Motor neuron (in vitro differentiated cells): ENCODE data around the gene ARHGAP24. TPM values are rescaled to one million over a fixed set of nuclear protein-coding genes. Genes with fewer than 3 reads are reported as not detected.
A peak's percentile ranks its signal among the peaks of the same experiment; 100 is the strongest.

Source experiments
- ATAC-seq, 8 experiments: fragments of 200-7000 bp; cut with Tn5 transposase; replicated peaks in 6 of 8; 2 replicates each; pipeline ENCODE4 v1.8.0; 2021; ENCODE audit warnings: mild to moderate bottlenecking in 8 of 8, moderate library complexity in 8 of 8
- H3K27ac ChIP-seq, 2 donors: fragments of 250-450 bp; sonication (Bioruptor Pico); 2 replicates each; pipeline ENCODE4 v1.9.0; 2021; ENCODE audit warnings: antibody characterized with exemption in 2 of 2, mild to moderate bottlenecking in 2 of 2, moderate library complexity in 1 of 2
- H3K4me1 ChIP-seq, 2 donors: fragments of 250-450 bp; sonication (Bioruptor Pico); replicated peaks in 1 of 2; 2 replicates each; pipeline ENCODE4 v1.6.1; 2021; ENCODE audit warnings: antibody characterized with exemption in 2 of 2, mild to moderate bottlenecking in 2 of 2, moderate library complexity in 1 of 2
- H3K4me3 ChIP-seq, 5 donors: fragments of 250-450 bp; sonication (Bioruptor Pico); 2 replicates each; pipeline ENCODE4 v1.9.0; 2021; ENCODE audit warnings: antibody characterized with exemption in 5 of 5, mild to moderate bottlenecking in 5 of 5, moderate library complexity in 4 of 5
- WGBS, 10 experiments: fragments of 450-650 bp; shearing (Covaris generic); methylation state at CpG; one replicate each; pipeline ENCODE4 v1.0.0; 2022; 5-methylcytosine and 5-hydroxymethylcytosine counted together
- in situ Hi-C, 9 experiments: fragments of 400-800 bp; cut with MboI; loops; one replicate each; pipeline ENCODE4 v1.15.0; 2021; ENCODE audit warnings: low sequenced_read_pairs in 9 of 9, low pct_unique_long_range_greater_than_20kb in 2 of 9; ENCODE audit not compliant: unreplicated experiment in 9 of 9
- total RNA-seq, 8 experiments: library from RNA; unstranded; fragments of 300-600 nt; gene quantifications; 2 replicates each; pipeline versions ENCODE4 v1.2.3 to v1.2.4, GENCODE V29; 2022

The ARHGAP24 gene
- total RNA-seq, 8 experiments from 2014 or later = 0.67 to 17.6 (median 2.5) TPM

DNA sequence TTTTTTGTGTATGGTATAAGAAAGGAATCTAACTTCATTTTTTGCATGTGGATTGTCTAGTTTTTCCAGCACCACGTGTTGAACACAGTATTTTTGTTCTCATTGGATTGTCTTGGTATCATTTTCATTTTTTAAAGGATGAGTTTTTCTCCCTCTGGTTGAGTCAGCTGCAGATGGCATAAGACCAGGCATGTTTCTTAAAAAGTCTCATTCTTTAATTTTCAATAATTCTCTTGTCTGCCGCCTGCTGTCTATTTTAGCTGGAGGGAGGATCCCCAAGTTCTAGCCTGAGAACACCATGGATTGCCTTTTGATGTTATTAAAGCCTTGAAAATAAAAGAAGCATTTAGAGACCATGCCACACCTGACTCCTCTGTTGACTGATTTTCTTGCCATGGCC lies 263.8 kb downstream of the ARHGAP24 start:
- in situ Hi-C loops = loop anchor here in 5 of 9 experiments (25.0 kb wide), 3 partner anchors 276 to 601 kb away; no protein-coding TSS in a partner anchor
- Histone ChIP-seq H3K4me1 (no peaks in the 10 kb centered on the region), H3K27ac (no peak overlapping the region), H3K4me3 (no peak overlapping the region)
- ATAC-seq = no peak
- 13 to 100% (median 73%) methylated on average over 1 to 2 of the region's 2 CpGs for WGBS, 10 experiments

DNA sequence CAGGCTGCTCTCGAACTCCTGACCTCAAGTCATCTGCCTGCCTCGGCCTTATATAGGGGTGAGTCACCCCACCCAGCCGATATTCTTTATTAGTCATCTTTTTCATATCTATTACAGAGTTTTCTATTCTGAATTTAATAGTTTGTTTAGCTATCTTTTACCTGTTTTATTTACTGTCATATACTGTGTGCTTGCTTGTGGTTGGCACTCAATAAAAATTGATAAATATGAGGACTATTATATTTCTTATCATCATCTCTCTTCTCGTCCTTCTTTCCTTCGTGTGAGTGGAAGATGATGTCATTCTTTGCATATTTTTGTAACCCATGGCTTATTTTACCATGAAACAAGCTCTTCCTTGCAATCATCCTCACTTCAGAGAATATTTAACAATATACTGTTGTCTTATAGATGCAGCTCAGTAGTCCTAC lies 265.5 kb downstream of the ARHGAP24 start:
- no peak for ATAC-seq
- 23 to 100% (median 83%) methylated on average over 2 to 5 of the region's 5 CpGs for WGBS, 10 experiments
- in situ Hi-C loops = loop anchor here in 6 of 9 experiments (10.0 to 25.0 kb wide), 4 partner anchors 278 to 603 kb away; no protein-coding TSS in a partner anchor

DNA sequence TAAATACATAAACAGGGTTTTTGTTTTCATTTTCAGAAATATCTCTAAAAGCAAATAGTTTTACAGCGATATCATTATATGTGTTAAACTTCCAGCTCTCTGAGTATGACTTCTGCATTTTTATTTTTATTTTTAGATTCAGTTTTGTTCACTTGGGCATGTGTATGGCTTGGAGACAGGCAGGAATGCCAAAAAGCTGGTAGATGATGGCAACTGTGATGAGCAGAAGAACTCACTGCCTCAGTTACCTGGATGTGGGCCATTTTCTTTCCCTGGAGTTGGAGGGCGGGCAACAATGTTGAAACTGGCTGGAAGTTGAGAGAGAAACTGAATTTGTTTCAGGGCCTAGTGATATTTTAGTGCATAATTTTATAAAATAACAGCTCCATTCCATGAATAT lies 266.4 kb downstream of the ARHGAP24 start:
- Histone ChIP-seq H3K4me1 (no peaks in the 10 kb centered on the region), H3K4me3 (no peak overlapping the region), H3K27ac (no peak overlapping the region)
- in situ Hi-C loops = loop anchor here in 6 of 9 experiments (10.0 to 25.0 kb wide), 4 partner anchors 279 to 604 kb away; no protein-coding TSS in a partner anchor
- no peak for ATAC-seq
- 47 to 100% (median 88%) methylated on average over 1 to 2 of the region's 2 CpGs; no CpG with 5 or more reads in 1 of the 10 experiments for WGBS, 10 experiments

More for the DNA sequence above, 265.5 kb downstream of the ARHGAP24 start:
- no peak overlapping the region for H3K27ac ChIP-seq
- no peaks in the 10 kb centered on the region for H3K4me1 ChIP-seq
- H3K4me3 ChIP-seq = no peak overlapping the region

GRCh38 chr4:85741921-85742591 lies 267.1 kb downstream of the ARHGAP24 start:
- ATAC-seq = no peak
- Histone ChIP-seq H3K4me1 (no peaks in the 10 kb centered on the region), H3K27ac (no peak overlapping the region), H3K4me3 (no peak overlapping the region)
- in situ Hi-C loops = loop anchor here in 6 of 9 experiments (10.0 to 25.0 kb wide), 4 partner anchors 280 to 605 kb away; no protein-coding TSS in a partner anchor
- 80 to 100% (median 92%) methylated on average over 1 to 5 of the region's 5 CpGs for WGBS, 10 experiments

- in situ Hi-C loops = loop anchor here in 6 of 9 experiments (10.0 to 25.0 kb wide), 4 partner anchors 283 to 608 kb away; no protein-coding TSS in a partner anchor
- 40 to 88% (median 80%) methylated on average over 1 to 5 of the region's 6 CpGs; no CpG with 5 or more reads in 3 of the 10 experiments for WGBS, 10 experiments
- ATAC-seq = no peak
- no peak overlapping the region for H3K4me3 ChIP-seq
- no peak overlapping the region for H3K27ac ChIP-seq
- no peaks in the 10 kb centered on the region for H3K4me1 ChIP-seq
Measured at GRCh38 chr4:85744950-85745349, 270.0 kb downstream of the ARHGAP24 start.

GRCh38 chr4:85745939-85746338 lies 271.0 kb downstream of the ARHGAP24 start:
- 72 to 100% (median 97%) methylated on average over 1 to 3 of the region's 3 CpGs; no CpG with 5 or more reads in 1 of the 10 experiments for WGBS, 10 experiments
- Histone ChIP-seq H3K4me1 (no peaks in the 10 kb centered on the region), H3K4me3 (no peak overlapping the region), H3K27ac (no peak overlapping the region)
- no peak for ATAC-seq
- in situ Hi-C loops = loop anchor here in 6 of 9 experiments (10.0 to 25.0 kb wide), 4 partner anchors 284 to 609 kb away; no protein-coding TSS in a partner anchor

GRCh38 chr4:85747882-85748491 lies 273.0 kb downstream of the ARHGAP24 start:
- Histone ChIP-seq H3K27ac (no peak overlapping the region), H3K4me1 (no peaks in the 10 kb centered on the region), H3K4me3 (no peak overlapping the region)
- ATAC-seq = peak; percentile 13 to 80 (median 66)
- in situ Hi-C loops = loop anchor here in 6 of 9 experiments (10.0 to 25.0 kb wide), 4 partner anchors 286 to 611 kb away; no protein-coding TSS in a partner anchor
- 0 to 56% (median 29%) methylated on average over 1 to 3 of the region's 3 CpGs; no CpG with 5 or more reads in 1 of the 10 experiments for WGBS, 10 experiments

DNA sequence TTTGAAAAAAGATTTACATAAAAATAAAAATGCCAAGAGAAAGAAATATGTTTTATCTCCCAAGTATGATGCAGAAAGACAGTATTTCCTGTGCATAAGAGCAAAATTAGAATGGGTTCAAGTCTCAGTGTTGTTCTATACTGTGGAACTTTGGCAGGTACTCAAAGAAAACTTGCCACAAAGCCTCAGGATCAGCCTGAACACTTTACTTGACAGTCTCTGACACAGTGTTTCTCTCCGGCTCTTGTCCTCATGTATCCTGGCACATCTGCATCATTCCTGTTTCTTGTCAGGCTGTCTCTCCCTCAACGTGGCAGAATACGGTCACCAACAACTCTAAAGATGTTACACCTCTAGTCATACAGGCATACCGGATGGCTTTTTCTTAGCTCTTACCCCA lies 273.7 kb downstream of the ARHGAP24 start:
- no peak for ATAC-seq
- no peaks in the 10 kb centered on the region for H3K4me1 ChIP-seq
- in situ Hi-C loops = loop anchor here in 6 of 9 experiments (10.0 to 25.0 kb wide), 4 partner anchors 286 to 611 kb away; no protein-coding TSS in a partner anchor
- 4 to 77% (median 60%) methylated on average over 2 to 4 of the region's 4 CpGs; no CpG with 5 or more reads in 3 of the 10 experiments for WGBS, 10 experiments
- H3K27ac ChIP-seq = no peak overlapping the region
- no peak overlapping the region for H3K4me3 ChIP-seq

GRCh38 chr4:85751866-85752265 lies 276.9 kb downstream of the ARHGAP24 start:
- in situ Hi-C loops = loop anchor here in 1 of 9 experiments (25.0 kb wide), 1 partner anchor 210 kb away; no protein-coding TSS in a partner anchor
- 60 to 100% (median 82%) methylated on average over 1 of the region's 2 CpGs; no CpG with 5 or more reads in 6 of the 10 experiments for WGBS, 10 experiments
- H3K4me1 ChIP-seq = no peaks in the 10 kb centered on the region
- H3K4me3 ChIP-seq = no peak overlapping the region
- ATAC-seq = peak in 5 of 8 experiments; percentile 19 to 98 (median 95)
- no peak overlapping the region for H3K27ac ChIP-seq

- no peak overlapping the region for H3K27ac ChIP-seq
- H3K4me3 ChIP-seq = no peak overlapping the region
- ATAC-seq = no peak
- in situ Hi-C loops = loop anchor here in 1 of 9 experiments (25.0 kb wide), 1 partner anchor 207 kb away; no protein-coding TSS in a partner anchor
- WGBS, 10 experiments = 25 to 100% (median 84%) methylated on average over 1 to 4 of the region's 4 CpGs; no CpG with 5 or more reads in 4 of the 10 experiments
- no peaks in the 10 kb centered on the region for H3K4me1 ChIP-seq
Measured at GRCh38 chr4:85755285-85755684, 280.3 kb downstream of the ARHGAP24 start.

GRCh38 chr4:85756938-85757337 lies 282.0 kb downstream of the ARHGAP24 start:
- WGBS, 10 experiments = 46 to 100% (median 100%) methylated on average over 1 to 3 of the region's 3 CpGs; no CpG with 5 or more reads in 2 of the 10 experiments
- Histone ChIP-seq H3K4me3 (no peak overlapping the region), H3K27ac (no peak overlapping the region), H3K4me1 (no peaks in the 10 kb centered on the region)
- in situ Hi-C loops = loop anchor here in 1 of 9 experiments (25.0 kb wide), 1 partner anchor 205 kb away; no protein-coding TSS in a partner anchor
- ATAC-seq = peak in 3 of 8 experiments; percentile 43 to 65 (median 53)

GRCh38 chr4:85759388-85759787 lies 284.4 kb downstream of the ARHGAP24 start:
- no peak overlapping the region for H3K4me3 ChIP-seq
- no peak overlapping the region for H3K27ac ChIP-seq
- no peak for ATAC-seq
- H3K4me1 ChIP-seq = peaks cover 0 to 2% of the 10 kb centered on the region in 2 donors
- in situ Hi-C loops = loop anchor here in 1 of 9 experiments (25.0 kb wide), 1 partner anchor 203 kb away; no protein-coding TSS in a partner anchor
- 80 to 100% (median 92%) methylated on average over 1 to 3 of the region's 3 CpGs; no CpG with 5 or more reads in 2 of the 10 experiments for WGBS, 10 experiments
